GM12878 (cell line): ENCODE measurements around the gene CLSTN2. TPM values are rescaled to one million over a fixed set of nuclear protein-coding genes. Genes with fewer than 3 reads are reported as not detected.

Source experiments
- ATAC-seq: fragments of 200-7000 bp; cut with Tn5 transposase; 3 replicates; pipeline ENCODE4 v1.9.1; 2020; ENCODE audit warnings: mild to moderate bottlenecking, moderate library complexity
- BruUV-seq: library from RNA; stranded (reverse); fragments of 400-500 nt; replicated peaks from 2 replicates; lab custom pipeline; 2021; lab: Mats Ljungman, UMichigan
- CTCF ChIA-PET: fragments of 300-600 bp; sonication (Branson Sonifier 250); formaldehyde crosslinking; extraction: SDS; loops from one replicate; lab custom pipeline; 2021; ENCODE audit warnings: inconsistent platforms; lab: Yijun Ruan, JAX
- POLR2A ChIA-PET: fragments of 350-600 bp; formaldehyde crosslinking; extraction: SDS; loops from one replicate; lab custom pipeline; 2021; ENCODE audit warnings: inconsistent platforms; lab: Charles Lee
- RAD21 ChIA-PET: fragments of 300-600 bp; sonication (Branson Sonifier 250); formaldehyde crosslinking; loops from one replicate; lab custom pipeline; 2023; ENCODE audit warnings: antibody characterized with exemption; ENCODE audit not compliant: unreplicated experiment; lab: Charles Lee
- SMC1A ChIA-PET: fragments of 300-600 bp; sonication (Branson Sonifier 250); formaldehyde crosslinking; loops from one replicate; lab custom pipeline; 2023; ENCODE audit not compliant: unreplicated experiment, uncharacterized antibody; lab: Charles Lee
- DNase-seq: peaks from one replicate; pipeline ENCODE4 v3.0.0-alpha.2; 2011; ENCODE audit warnings: low read depth, low spot score
- FAIRE-seq: peaks from 3 replicates; lab custom pipeline; 2011; peaks lifted over from hg19 to GRCh38; lab: Jason Lieb, UNC
- H2AFZ ChIP-seq: 2 replicates; pipeline ENCODE4 v1.6.0; 2011; ENCODE audit warnings: low read depth, low read length, control low read depth; ENCODE audit not compliant: control insufficient read depth
- H3K27ac ChIP-seq: 2 replicates; pipeline ENCODE4 v1.5.1; 2011; ENCODE audit warnings: control low read depth; ENCODE audit not compliant: control insufficient read depth, insufficient read depth
- H3K27me3 ChIP-seq, 2 experiments: replicated peaks in 1 of 2; 2 replicates each; pipeline versions ENCODE4 v1.6.0 to v1.6.1; 2011; ENCODE audit warnings: low read length in 1 of 2; ENCODE audit not compliant: control insufficient read depth in 2 of 2, insufficient read depth in 2 of 2
- H3K36me3 ChIP-seq, 2 experiments: 2 replicates each; pipeline ENCODE4 v1.5.1; 2011; ENCODE audit warnings: low read length in 1 of 2; ENCODE audit not compliant: control insufficient read depth in 2 of 2, insufficient read depth in 2 of 2
- H3K4me1 ChIP-seq: 2 replicates; pipeline ENCODE4 v1.6.1; 2011; ENCODE audit warnings: mild to moderate bottlenecking, low read length, moderate library complexity, mixed read lengths; ENCODE audit not compliant: control insufficient read depth, insufficient read depth
- H3K4me2 ChIP-seq: 2 replicates; pipeline ENCODE4 v1.6.0; 2011; ENCODE audit warnings: control low read depth; ENCODE audit not compliant: control insufficient read depth, insufficient read depth
- H3K4me3 ChIP-seq: fragments of 200-600 bp; sonication (generic); 2 replicates; pipeline ENCODE4 v1.5.1; 2016
- H3K79me2 ChIP-seq: 2 replicates; pipeline ENCODE4 v1.6.0; 2011; ENCODE audit warnings: low read length; ENCODE audit not compliant: control insufficient read depth, insufficient read depth
- H3K9ac ChIP-seq: 2 replicates; pipeline ENCODE4 v1.8.0; 2011; ENCODE audit warnings: low read length, control low read depth, mixed read lengths; ENCODE audit not compliant: control insufficient read depth, insufficient read depth
- H3K9me3 ChIP-seq: replicated peaks from 3 replicates; pipeline ENCODE4 v1.5.1; 2011; ENCODE audit warnings: mild to moderate bottlenecking, low read length; ENCODE audit not compliant: control insufficient read depth, insufficient read depth
- H4K20me1 ChIP-seq: 2 replicates; pipeline ENCODE4 v1.6.0; 2011; ENCODE audit not compliant: control insufficient read depth, insufficient read depth
- HCFC1 ChIP-seq: fragments of 150-350 bp; IDR thresholded peaks from 2 replicates; pipeline ENCODE4 v1.6.1; 2014; ENCODE audit warnings: low read length
- MXI1 ChIP-seq: fragments of 150-350 bp; IDR thresholded peaks from 2 replicates; pipeline ENCODE4 v1.6.1; 2011; ENCODE audit warnings: low read depth, mild to moderate bottlenecking, inconsistent platforms, low read length, improper control_type of control experiment
- NR2F1 ChIP-seq: fragments of 450-650 bp; conservative IDR thresholded peaks from 2 replicates; pipeline ENCODE4 v1.6.1; 2017; ENCODE audit warnings: mild to moderate bottlenecking
- SMARCA5 ChIP-seq: fragments of 450-650 bp; IDR thresholded peaks from 2 replicates; pipeline ENCODE4 v1.6.1; 2017; ENCODE audit warnings: mild to moderate bottlenecking
- SP1 ChIP-seq: IDR thresholded peaks from one replicate; pipeline ENCODE4 v1.6.1; 2011; ENCODE audit warnings: low read depth, low read length
- SUZ12 ChIP-seq: fragments of 200-600 bp; sonication (generic); IDR thresholded peaks from one replicate; pipeline ENCODE4 v1.6.1; 2018; ENCODE audit warnings: antibody characterized with exemption, mild to moderate bottlenecking; ENCODE audit not compliant: unreplicated experiment
- TAF1 ChIP-seq: IDR thresholded peaks from 2 replicates; pipeline ENCODE4 v1.6.1; 2011; ENCODE audit warnings: mild to moderate bottlenecking, low read depth, low read length, borderline replicate concordance
- WGBS: methylation state at CpG from one replicate; pipeline ENCODE4 v1.1.6; 2016; ENCODE audit warnings: low lambda C conversion rate; ENCODE audit not compliant: insufficient replicate concordance, insufficient coverage; ENCODE audit errors: missing lambda C conversion rate; 5-methylcytosine and 5-hydroxymethylcytosine counted together
- in situ Hi-C: fragments of 300-500 bp; cut with MboI; formaldehyde crosslinking; loops from 9 replicates; pipeline ENCODE4 v1.14.3; 2018; ENCODE audit warnings: mixed read lengths
- intact Hi-C: fragments of 100-400 bp; cut with micrococcal nuclease; formaldehyde crosslinking; loops from one replicate; pipeline ENCODE4 v1.14.2; 2022; ENCODE audit not compliant: unreplicated experiment
- polyA plus RNA-seq, 11 experiments: library from polyadenylated mRNA; depleted of rRNA in 4 of 11; unstranded in 6 of 11; stranded (reverse) in 5 of 11; fragments of >200 nt; fragmentation: Nextera tagmentation in 4 of 11; fragmentation: Illumina TruSeq in 1 of 11; extraction: Ambion mirVana in 4 of 11; extraction: Trizol in 1 of 11; gene quantifications; 1 replicate in 1 of 11; 2 replicates in 10 of 11; pipeline versions ENCODE4 v1.2.1 to v1.2.3, GENCODE V29; 2011 to 2016; ENCODE audit warnings: inconsistent platforms in 2 of 11, missing spikeins in 2 of 11, low read depth in 1 of 11
- total RNA-seq, 4 experiments: library from RNA; depleted of rRNA in 3 of 4; stranded (reverse); fragments of >200 nt in 3 of 4; fragmentation: Illumina TruSeq in 1 of 4; extraction: Trizol in 1 of 4; gene quantifications; 2 replicates each; pipeline versions ENCODE4 v1.2.1 to v1.2.3, GENCODE V29; 2013 to 2021
- TF ChIP-seq, protein P1 (sequence below): IDR thresholded peaks from 2 replicates; pipeline ENCODE4 v1.6.1; 2011; ENCODE audit warnings: mild to moderate bottlenecking, low read depth, low read length, moderate library complexity; ENCODE audit not compliant: insufficient replicate concordance

The CLSTN2 gene
- total and polyA plus RNA-seq, 10 of the 15 experiments (the other 5 are each of a cell fraction or from before 2014, with no cell fraction given) = under 0.01 to 0.10 (median under 0.01) TPM; not detected in 5

DNA sequence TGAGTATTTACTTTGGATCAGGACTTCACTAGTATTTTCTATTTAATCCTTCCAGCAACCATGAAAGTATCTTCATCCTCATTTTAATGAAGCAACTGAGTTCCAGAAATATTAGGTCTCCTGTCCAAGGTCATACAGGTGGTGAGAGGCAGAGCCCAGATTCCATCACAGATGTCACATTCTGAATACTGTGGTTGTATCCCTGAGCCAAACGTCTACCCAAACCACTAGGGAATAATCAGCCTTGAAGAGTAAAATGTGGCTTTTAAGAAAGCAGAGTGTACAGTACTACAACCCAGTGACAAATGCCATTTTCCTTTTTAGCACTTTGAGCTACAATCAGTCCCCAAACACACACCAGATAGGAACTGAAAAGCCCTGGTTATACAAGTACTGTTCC is 649.6 kb downstream of the CLSTN2 start (continued):
- TF ChIP-seq, protein P1, sequence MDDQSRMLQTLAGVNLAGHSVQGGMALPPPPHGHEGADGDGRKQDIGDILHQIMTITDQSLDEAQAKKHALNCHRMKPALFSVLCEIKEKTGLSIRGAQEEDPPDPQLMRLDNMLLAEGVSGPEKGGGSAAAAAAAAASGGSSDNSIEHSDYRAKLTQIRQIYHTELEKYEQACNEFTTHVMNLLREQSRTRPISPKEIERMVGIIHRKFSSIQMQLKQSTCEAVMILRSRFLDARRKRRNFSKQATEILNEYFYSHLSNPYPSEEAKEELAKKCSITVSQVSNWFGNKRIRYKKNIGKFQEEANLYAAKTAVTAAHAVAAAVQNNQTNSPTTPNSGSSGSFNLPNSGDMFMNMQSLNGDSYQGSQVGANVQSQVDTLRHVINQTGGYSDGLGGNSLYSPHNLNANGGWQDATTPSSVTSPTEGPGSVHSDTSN = no peak
- no peak for TF ChIP-seq SMARCA5
- no peak for TF ChIP-seq SUZ12

DNA sequence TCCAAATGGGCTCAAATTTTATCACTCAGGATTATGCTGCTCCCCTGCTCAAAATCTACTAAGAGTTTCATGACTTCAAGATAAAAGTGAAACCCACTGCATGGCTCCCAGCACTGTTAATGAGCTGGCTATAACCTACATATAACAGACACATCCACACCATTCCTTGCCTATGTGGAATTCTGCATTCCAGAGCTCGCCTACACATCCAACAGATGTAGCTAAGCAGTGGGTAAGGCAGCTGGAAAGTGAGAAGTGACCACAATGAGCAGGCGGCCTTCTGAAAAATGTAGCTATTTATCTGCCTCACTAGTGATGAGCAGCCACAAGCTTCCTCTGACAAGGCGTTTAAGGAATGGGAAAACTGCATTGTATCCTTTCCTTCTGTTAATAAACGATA is 650.8 kb downstream of the CLSTN2 start:
- H3K4me2 ChIP-seq = no peak overlapping the region
- H4K20me1 ChIP-seq = no peaks in the 10 kb centered on the region
- H3K9me3 ChIP-seq = no peaks in the 10 kb centered on the region
- H3K27ac ChIP-seq = no peak overlapping the region
- H3K9ac ChIP-seq = no peak overlapping the region
- SMC1A ChIA-PET = interaction anchor here (0.7 to 1.4 kb wide), 3 partner anchors 9 to 258 kb away, joined by 3 to 6 read pairs (median 4); no protein-coding TSS in a partner anchor
- H3K79me2 ChIP-seq = no peaks in the 10 kb centered on the region
- CTCF ChIA-PET = interaction anchor here (0.8 kb wide), 1 partner anchor 11 kb away, joined by 4 read pairs; no protein-coding TSS in a partner anchor
- DNase-seq (no peak), FAIRE-seq (no peak), ATAC-seq (no peak)
- in situ Hi-C loops = no loop called here
- no peak for TF ChIP-seq SP1
- TF ChIP-seq TAF1 = no peak
- TF ChIP-seq MXI1 = no peak
- no peak for TF ChIP-seq NR2F1
- no peak for TF ChIP-seq HCFC1
- H3K27me3 ChIP-seq = no peaks in the 10 kb centered on the region; a peak in 2 of 4 replicates
- no TSS peak for BruUV-seq
- POLR2A ChIA-PET = interaction anchor here (0.6 kb wide), 1 partner anchor 107 kb away, joined by 3 read pairs; no protein-coding TSS in a partner anchor
- no peaks in the 10 kb centered on the region for H3K4me1 ChIP-seq
- RAD21 ChIA-PET = no interaction called here
- intact Hi-C loops = no loop called here
- H3K4me3 ChIP-seq = no peak overlapping the region
- H2AFZ ChIP-seq = no peak overlapping the region
- no peaks in the 10 kb centered on the region for H3K36me3 ChIP-seq
- 23% methylated on average over 4 of the region's 4 CpGs for WGBS
